ENCODE results near the gene SLC39A2.

- TF ChIP-seq, protein P1, sequence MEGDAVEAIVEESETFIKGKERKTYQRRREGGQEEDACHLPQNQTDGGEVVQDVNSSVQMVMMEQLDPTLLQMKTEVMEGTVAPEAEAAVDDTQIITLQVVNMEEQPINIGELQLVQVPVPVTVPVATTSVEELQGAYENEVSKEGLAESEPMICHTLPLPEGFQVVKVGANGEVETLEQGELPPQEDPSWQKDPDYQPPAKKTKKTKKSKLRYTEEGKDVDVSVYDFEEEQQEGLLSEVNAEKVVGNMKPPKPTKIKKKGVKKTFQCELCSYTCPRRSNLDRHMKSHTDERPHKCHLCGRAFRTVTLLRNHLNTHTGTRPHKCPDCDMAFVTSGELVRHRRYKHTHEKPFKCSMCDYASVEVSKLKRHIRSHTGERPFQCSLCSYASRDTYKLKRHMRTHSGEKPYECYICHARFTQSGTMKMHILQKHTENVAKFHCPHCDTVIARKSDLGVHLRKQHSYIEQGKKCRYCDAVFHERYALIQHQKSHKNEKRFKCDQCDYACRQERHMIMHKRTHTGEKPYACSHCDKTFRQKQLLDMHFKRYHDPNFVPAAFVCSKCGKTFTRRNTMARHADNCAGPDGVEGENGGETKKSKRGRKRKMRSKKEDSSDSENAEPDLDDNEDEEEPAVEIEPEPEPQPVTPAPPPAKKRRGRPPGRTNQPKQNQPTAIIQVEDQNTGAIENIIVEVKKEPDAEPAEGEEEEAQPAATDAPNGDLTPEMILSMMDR (IDR thresholded peaks at IDR 0.05) = no peak
- TF ChIP-seq POLR2A (IDR thresholded peaks at IDR 0.05) = no peak
Observed at GRCh38 chr14:21026274-21026987, 27.3 kb downstream of the SLC39A2 start.

Data from transverse colon (tissue), 3 donors.